Hematopoietic multipotent progenitor cell (in vitro differentiated cells): Measurements from ENCODE around the gene KCNMB2. TPM values are rescaled to one million over a fixed set of nuclear protein-coding genes. Genes with fewer than 3 reads are reported as not detected.

Source experiments
- DNase-seq, 3 donors: peaks; one replicate each; pipeline ENCODE4 v3.0.0-alpha.2; 2011 to 2015; ENCODE audit warnings: low read depth in 2 of 3, low spot score in 2 of 3
- total RNA-seq: library from RNA; depleted of rRNA; stranded (reverse); fragments of >200 nt; gene quantifications from one replicate; pipeline ENCODE4 v1.2.3, GENCODE V29; 2012

The KCNMB2 gene
- total RNA-seq, 1 donor = not detected

DNA sequence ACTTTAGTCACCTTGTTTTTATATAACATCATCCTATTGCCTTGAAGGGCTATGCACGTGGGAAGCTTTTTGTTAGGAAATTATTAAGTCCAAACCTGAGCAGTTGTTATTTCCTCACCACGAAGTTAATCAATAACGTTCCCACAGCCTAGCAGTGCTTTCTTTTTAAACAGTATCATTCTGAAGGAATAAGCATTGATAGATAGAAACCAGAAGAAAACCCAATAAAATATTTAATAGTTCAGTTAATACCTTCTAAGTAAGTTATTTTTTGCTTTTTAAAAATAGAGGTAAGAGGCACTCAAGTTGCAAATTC is 149.3 kb downstream of the KCNMB2 start:
- no peak for DNase-seq

GRCh38 chr3:178686826-178687225 is 150.6 kb downstream of the KCNMB2 start:
- no peak for DNase-seq

GRCh38 chr3:178690571-178690970 is 154.3 kb downstream of the KCNMB2 start:
- DNase-seq = no peak

- no peak for DNase-seq
These were observed 163.1 kb downstream of the KCNMB2 start for GRCh38 chr3:178699364-178699763.

- no peak for DNase-seq
These were observed 163.6 kb downstream of the KCNMB2 start for GRCh38 chr3:178699810-178700209.

GRCh38 chr3:178703268-178703975 is 167.2 kb downstream of the KCNMB2 start:
- no peak for DNase-seq

- DNase-seq = no peak
These were observed 169.7 kb downstream of the KCNMB2 start for GRCh38 chr3:178705925-178706324.

- DNase-seq = no peak
These were observed 170.2 kb downstream of the KCNMB2 start for GRCh38 chr3:178706411-178706810.

- DNase-seq = no peak
These were observed 171.2 kb downstream of the KCNMB2 start for GRCh38 chr3:178707311-178708031.

DNA sequence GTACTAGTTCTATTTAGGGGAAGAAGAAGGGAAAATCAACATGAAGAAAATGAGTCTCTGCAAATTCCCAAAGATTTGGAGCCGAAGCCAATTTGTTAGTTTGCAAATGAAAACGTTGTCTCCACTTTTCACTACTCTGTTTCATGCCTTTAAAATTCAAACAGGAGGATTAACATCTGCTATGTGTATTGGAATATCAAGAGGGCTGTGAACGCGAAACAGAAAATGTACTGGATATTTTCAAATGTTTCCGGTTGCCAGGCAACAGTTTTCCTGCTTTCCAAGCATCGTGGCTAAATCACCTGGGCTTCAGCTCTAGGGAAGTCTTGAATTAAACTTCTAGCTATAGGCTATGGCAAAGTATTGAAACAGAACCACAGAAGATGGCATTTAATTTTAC is 172.8 kb downstream of the KCNMB2 start:
- no peak for DNase-seq

GRCh38 chr3:178711753-178712152 is 175.5 kb downstream of the KCNMB2 start:
- DNase-seq = no peak

- DNase-seq = no peak
These were observed 176.0 kb downstream of the KCNMB2 start for GRCh38 chr3:178712247-178712646.

GRCh38 chr3:178714925-178715832 is 178.9 kb downstream of the KCNMB2 start:
- DNase-seq = no peak

DNA sequence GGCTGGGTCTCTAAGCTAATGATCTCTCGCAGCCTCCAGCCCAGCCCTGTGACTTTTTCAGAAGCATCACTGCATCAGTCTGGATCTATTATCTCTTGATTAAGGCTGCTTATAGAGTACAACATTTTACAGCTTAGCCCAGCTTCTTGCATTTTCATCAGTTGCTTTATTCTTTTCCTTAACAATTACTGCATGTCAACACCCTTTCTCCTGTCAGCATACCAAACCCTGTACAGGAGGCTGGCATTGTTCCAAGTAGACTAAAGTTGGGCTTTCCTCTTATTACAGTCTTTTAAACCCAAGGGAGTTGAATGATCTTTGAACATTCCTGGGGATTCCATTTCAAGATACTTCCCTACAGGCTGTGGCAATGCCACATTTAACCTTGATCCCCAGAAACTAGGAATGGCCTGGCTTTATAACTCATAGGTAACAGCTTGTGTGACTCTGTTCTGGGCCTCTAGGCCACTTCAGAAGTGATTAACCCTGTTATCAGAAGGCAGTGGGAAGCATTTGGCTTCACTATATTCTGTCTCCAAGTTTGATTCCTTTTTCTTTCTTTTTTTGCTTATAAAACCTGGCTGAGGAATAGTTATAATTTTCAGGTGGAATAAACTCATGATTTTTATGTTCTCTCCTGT is 182.9 kb downstream of the KCNMB2 start:
- no peak for DNase-seq

- DNase-seq = no peak
These were observed 196.6 kb downstream of the KCNMB2 start for GRCh38 chr3:178732824-178733223.

- DNase-seq = no peak
These were observed 198.9 kb downstream of the KCNMB2 start for GRCh38 chr3:178735032-178735674.

- no peak for DNase-seq
These were observed 200.1 kb downstream of the KCNMB2 start for GRCh38 chr3:178736300-178736699.

DNA sequence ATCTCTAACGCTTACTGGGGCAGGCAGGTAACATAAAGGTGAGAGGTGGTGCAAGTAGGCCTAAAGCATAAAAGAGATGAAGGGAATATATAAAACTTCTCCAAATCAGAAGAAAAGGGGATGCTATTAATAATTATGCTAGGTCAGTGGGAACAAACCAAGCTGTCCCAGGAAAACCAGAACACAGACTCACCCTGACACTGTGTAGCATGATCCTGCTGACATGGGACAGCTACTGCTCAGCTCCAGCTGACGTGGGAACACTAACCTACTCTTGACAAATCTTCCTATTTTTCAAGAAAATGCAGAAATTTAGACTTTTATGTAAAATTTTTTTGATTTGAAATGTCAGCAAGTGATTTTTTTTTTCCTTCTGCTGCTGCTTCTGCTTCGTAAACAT is 203.5 kb downstream of the KCNMB2 start:
- DNase-seq = no peak

GRCh38 chr3:178741020-178741419 is 204.8 kb downstream of the KCNMB2 start:
- DNase-seq = no peak

GRCh38 chr3:178743297-178743696 is 207.1 kb downstream of the KCNMB2 start:
- DNase-seq = no peak
